Sigmoid colon (tissue), 3 donors: Measurements from ENCODE around the gene STS.

ENCODE experiments used
- CTCF ChIP-seq, 4 experiments: fragments of 450-650 bp in 3 of 4; fragments of 200-600 bp in 1 of 4; IDR thresholded peaks; one replicate each; pipeline ENCODE4 v1.5.1; 2016 to 2019; ENCODE audit warnings: antibody characterized with exemption in 4 of 4, mild to moderate bottlenecking in 3 of 4, moderate library complexity in 2 of 4
- POLR2A ChIP-seq, 2 donors: fragments of 450-650 bp; IDR thresholded peaks; one replicate each; pipeline ENCODE4 v1.6.1; 2016; ENCODE audit warnings: antibody characterized with exemption in 2 of 2, mild to moderate bottlenecking in 2 of 2, moderate library complexity in 2 of 2

- no peak for TF ChIP-seq POLR2A (IDR thresholded peaks at IDR 0.05)
- no peak for TF ChIP-seq CTCF (IDR thresholded peaks at IDR 0.05)
Observed at GRCh38 chrX:7149411-7149810, 1.9 kb downstream of the STS start.
